Chondrocyte (in vitro differentiated cells): Measurements from ENCODE around the gene WNT8A. TPM values are rescaled to one million over a fixed set of nuclear protein-coding genes. Genes with fewer than 3 reads are reported as not detected.
"Not testable (repeated sequence)": the region's sequence is repeated elsewhere in the genome, so short reads cannot be mapped to it uniquely, and the experiment has no call there.

Experiments used
- DNase-seq: peaks from one replicate; pipeline ENCODE4 v3.0.0; 2021; ENCODE audit warnings: mixed read lengths, low spot score
- H3K27ac Mint-ChIP-seq: one replicate; pipeline ENCODE4 v1.8.0; 2021; ENCODE audit warnings: mild to moderate bottlenecking, moderate library complexity, mixed read lengths; ENCODE audit not compliant: unreplicated experiment
- H3K27me3 Mint-ChIP-seq: 2 replicates; pipeline ENCODE4 v1.8.0; 2021; ENCODE audit warnings: low read depth, mixed read lengths
- H3K36me3 Mint-ChIP-seq: 2 replicates; pipeline ENCODE4 v1.8.0; 2021; ENCODE audit warnings: low read depth, mixed read lengths
- H3K4me1 Mint-ChIP-seq: 2 replicates; pipeline ENCODE4 v1.8.0; 2021; ENCODE audit warnings: low read depth, mild to moderate bottlenecking, mixed read lengths
- H3K4me3 Mint-ChIP-seq: one replicate; pipeline ENCODE4 v1.8.0; 2021; ENCODE audit warnings: mild to moderate bottlenecking, moderate library complexity, mixed read lengths; ENCODE audit not compliant: unreplicated experiment
- H3K9me3 Mint-ChIP-seq: 2 replicates; pipeline ENCODE4 v1.8.0; 2021; ENCODE audit warnings: low read depth, mixed read lengths
- CTCF ChIP-seq: fragments of 200-600 bp; sonication (generic); IDR thresholded peaks from 2 replicates; pipeline ENCODE4 v1.5.0; 2021; ENCODE audit warnings: antibody characterized with exemption, mild to moderate bottlenecking, moderate library complexity
- total RNA-seq: library from RNA; stranded (reverse); gene quantifications from 3 replicates; pipeline ENCODE4 v1.2.1, GENCODE V29; 2021

WNT8A gene
- total RNA-seq, 1 donor from 2014 or later = not detected

GRCh38 chr5:138038826-138039225 is 45.0 kb upstream of the WNT8A start:
- TF ChIP-seq CTCF = no peak
- no peaks in the 10 kb centered on the region for H3K27me3 Mint-ChIP-seq
- H3K4me3 Mint-ChIP-seq = no peak overlapping the region
- H3K36me3 Mint-ChIP-seq = no peaks in the 10 kb centered on the region
- H3K9me3 Mint-ChIP-seq = no peaks in the 10 kb centered on the region
- peaks cover 14% of the 10 kb centered on the region for H3K4me1 Mint-ChIP-seq
- no peak for DNase-seq
- no peak overlapping the region for H3K27ac Mint-ChIP-seq

- not testable (repeated sequence) for H3K27ac Mint-ChIP-seq, H3K36me3 Mint-ChIP-seq, H3K27me3 Mint-ChIP-seq, H3K9me3 Mint-ChIP-seq, H3K4me3 Mint-ChIP-seq, H3K4me1 Mint-ChIP-seq, DNase-seq
These were observed 38.5 kb upstream of the WNT8A start for GRCh38 chr5:138045283-138045682.

GRCh38 chr5:138051441-138052296 is 32.2 kb upstream of the WNT8A start:
- peaks cover 9% of the 10 kb centered on the region for H3K27me3 Mint-ChIP-seq
- no peak for DNase-seq
- no peak overlapping the region for H3K4me3 Mint-ChIP-seq
- H3K9me3 Mint-ChIP-seq = no peaks in the 10 kb centered on the region
- no peak for TF ChIP-seq CTCF
- no peak overlapping the region for H3K27ac Mint-ChIP-seq
- H3K4me1 Mint-ChIP-seq = peaks cover 7% of the 10 kb centered on the region
- H3K36me3 Mint-ChIP-seq = no peaks in the 10 kb centered on the region

GRCh38 chr5:138052718-138053117 is 31.1 kb upstream of the WNT8A start:
- not testable (repeated sequence) for DNase-seq, H3K4me3 Mint-ChIP-seq, H3K27me3 Mint-ChIP-seq, H3K27ac Mint-ChIP-seq, H3K4me1 Mint-ChIP-seq, H3K9me3 Mint-ChIP-seq, H3K36me3 Mint-ChIP-seq

- H3K4me1 Mint-ChIP-seq = peaks cover 7% of the 10 kb centered on the region
- DNase-seq = no peak
- TF ChIP-seq CTCF = no peak
- H3K4me3 Mint-ChIP-seq = no peak overlapping the region
- H3K9me3 Mint-ChIP-seq = no peaks in the 10 kb centered on the region
- H3K36me3 Mint-ChIP-seq = no peaks in the 10 kb centered on the region
- H3K27me3 Mint-ChIP-seq = peaks cover 9% of the 10 kb centered on the region
- no peak overlapping the region for H3K27ac Mint-ChIP-seq
These were observed 30.3 kb upstream of the WNT8A start for GRCh38 chr5:138053554-138053953.

GRCh38 chr5:138054206-138054605 is 29.6 kb upstream of the WNT8A start:
- no peak for TF ChIP-seq CTCF
- Mint-ChIP-seq H3K27ac (no peak overlapping the region), H3K27me3 (peaks cover 9% of the 10 kb centered on the region)

More at GRCh38 chr5:138054206-138054605, 29.6 kb upstream of the WNT8A start:
- Mint-ChIP-seq H3K4me1 (peaks cover 7% of the 10 kb centered on the region), H3K9me3 (no peaks in the 10 kb centered on the region), H3K4me3 (no peak overlapping the region), H3K36me3 (no peaks in the 10 kb centered on the region)
- no peak for DNase-seq
